HS-5 (cell line): Measurements from ENCODE around the gene PLCG2.

ENCODE experiments used
- DNase-seq: peaks from one replicate; pipeline ENCODE4 v3.0.0-alpha.2; 2012; ENCODE audit warnings: low read depth

Gene PLCG2

DNA sequence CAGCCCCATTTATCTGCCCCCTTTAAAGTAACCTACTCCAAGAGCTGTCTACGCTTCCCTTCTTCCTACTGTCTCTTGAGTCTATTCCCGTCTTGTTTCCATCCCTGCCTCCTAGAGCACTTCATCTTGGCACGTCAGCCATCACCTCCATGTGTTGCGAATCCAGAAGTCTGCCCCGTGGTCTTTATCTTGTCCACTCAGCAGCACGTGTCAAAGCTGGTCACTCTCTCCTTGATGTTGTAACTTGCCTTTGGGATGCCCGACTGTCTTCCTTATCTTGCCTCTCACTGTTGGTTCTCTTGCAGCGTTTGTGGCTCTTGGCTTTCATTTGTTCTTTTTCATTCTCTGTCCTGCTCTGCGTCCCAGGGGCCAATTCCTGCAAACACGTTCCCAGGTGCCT, 99.4 kb downstream of the PLCG2 start:
- no peak for DNase-seq

DNA sequence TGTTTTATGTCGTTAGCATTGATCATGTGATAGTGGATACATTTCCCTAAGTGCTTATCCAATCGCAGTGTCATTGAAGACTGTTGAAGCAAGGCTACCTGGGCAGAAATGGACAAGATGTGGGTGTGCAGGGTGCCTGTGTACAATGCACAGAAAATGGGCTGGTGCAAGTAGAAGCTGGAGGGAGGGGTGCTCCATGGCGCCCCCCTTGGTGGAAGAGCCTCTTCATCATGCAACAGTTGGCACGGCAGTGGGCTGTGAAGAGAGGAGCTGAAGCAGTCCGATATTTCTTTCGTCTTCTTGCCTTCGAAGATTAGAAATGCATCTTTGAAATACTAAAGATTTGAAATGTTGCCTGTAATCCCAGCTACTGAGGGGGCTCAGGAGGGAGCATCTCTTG, 100.5 kb downstream of the PLCG2 start:
- no peak for DNase-seq

DNA sequence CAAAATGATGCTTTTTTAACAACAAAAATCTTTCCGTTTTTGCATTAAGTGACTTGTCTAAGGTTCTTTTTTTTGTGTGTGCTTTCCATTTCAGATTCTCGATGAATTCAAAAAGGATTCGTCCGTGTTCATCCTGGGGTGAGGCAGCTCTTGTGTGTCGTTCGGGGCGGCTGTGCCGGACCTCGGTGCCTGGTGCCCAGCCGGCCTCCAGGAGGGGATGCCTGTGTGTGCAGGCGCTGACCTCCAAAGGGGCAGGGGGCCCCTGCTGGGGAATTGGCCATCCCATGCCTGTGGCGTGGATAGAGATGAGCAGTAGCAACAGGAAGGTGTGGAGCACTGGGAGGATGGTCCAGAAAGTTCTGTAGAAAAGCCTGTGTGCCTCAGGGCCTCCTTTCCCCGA, 101.7 kb downstream of the PLCG2 start:
- no peak for DNase-seq

DNA sequence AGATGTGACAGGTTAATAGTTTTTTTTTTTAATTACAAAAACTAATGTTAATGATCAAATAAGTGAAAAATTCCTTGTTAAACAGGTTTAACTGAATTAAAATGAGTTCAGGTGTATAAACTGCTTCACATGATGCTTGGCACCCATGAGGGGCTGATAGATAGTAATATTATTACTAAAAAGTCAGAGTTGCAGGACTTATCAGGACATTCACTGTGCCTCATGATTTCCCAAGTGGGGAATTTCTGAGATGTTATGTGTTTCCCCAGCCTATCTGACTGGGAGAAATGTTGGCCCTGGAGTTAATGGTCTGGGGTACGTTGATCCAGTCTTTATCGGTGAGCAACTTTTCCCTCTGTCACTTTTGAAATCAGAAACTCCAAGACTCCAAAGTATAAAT, 102.1 kb downstream of the PLCG2 start:
- DNase-seq: no peak

DNA sequence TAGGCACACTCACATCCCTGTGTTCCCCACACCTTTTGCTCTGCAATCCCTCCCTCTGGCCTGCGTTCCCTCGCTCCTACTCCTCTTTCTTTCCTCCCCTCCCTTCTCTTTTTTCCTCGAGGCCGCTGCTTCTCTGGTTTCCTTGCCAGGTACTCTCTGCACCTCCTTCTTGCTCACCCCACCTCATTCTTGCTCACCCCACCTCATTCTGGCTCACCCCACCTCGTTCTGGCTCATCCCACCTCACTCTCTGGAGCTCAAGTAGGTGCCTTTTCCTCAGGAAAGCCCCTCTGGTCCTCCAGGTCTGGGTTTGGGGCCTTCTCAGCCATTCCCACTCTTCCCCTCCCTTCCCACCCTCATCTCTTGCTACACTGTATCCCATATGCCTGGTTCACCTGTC, 103.5 kb downstream of the PLCG2 start:
- no peak for DNase-seq

DNA sequence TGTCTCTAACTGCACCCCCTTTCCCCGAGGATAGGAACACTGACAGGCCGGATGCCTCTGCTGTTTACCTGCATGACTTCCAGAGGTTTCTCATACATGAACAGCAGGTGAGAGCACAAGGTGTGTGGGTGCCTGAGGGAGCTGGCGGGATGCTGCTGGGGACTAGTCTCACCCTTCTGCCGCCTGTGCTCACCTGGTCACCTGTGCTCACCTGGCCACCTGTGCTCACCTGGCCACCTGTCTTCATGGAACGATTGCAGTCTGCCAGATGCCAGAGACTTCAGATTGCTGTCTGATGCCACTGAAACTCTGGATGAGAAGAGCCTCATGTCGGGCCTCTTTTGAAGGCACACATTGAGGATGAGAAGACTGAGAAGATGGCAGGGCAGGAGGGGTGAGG, 104.1 kb downstream of the PLCG2 start:
- DNase-seq: no peak

DNA sequence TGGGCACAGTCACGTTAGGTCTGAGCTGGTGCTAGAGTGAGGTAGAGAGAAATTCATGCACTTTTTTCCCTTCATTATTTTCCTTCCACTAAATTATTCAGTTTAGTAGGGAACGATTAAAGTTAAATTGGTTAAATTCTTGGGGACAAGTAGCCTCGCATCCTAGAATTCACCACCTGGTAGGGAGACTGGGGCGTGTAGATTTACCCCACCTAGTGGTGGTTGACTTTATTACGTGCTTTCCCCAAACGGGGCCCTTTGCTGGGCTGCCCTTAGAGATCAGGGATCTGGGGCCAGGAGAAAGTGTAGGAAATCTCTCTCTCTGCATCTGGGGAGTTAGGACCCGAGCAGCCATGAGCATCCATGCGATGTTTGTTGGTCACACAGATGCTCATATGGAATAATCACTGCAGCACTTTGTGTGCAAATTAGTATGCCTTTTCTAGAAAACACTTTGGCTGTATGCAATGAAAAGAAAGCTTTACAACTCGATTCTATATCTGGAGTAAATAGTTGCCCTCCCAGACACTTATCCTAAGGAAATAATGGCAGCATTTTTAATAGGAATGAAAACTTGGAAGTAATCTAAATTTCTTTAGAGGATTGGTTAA, 107.0 kb downstream of the PLCG2 start:
- DNase-seq: no peak

DNA sequence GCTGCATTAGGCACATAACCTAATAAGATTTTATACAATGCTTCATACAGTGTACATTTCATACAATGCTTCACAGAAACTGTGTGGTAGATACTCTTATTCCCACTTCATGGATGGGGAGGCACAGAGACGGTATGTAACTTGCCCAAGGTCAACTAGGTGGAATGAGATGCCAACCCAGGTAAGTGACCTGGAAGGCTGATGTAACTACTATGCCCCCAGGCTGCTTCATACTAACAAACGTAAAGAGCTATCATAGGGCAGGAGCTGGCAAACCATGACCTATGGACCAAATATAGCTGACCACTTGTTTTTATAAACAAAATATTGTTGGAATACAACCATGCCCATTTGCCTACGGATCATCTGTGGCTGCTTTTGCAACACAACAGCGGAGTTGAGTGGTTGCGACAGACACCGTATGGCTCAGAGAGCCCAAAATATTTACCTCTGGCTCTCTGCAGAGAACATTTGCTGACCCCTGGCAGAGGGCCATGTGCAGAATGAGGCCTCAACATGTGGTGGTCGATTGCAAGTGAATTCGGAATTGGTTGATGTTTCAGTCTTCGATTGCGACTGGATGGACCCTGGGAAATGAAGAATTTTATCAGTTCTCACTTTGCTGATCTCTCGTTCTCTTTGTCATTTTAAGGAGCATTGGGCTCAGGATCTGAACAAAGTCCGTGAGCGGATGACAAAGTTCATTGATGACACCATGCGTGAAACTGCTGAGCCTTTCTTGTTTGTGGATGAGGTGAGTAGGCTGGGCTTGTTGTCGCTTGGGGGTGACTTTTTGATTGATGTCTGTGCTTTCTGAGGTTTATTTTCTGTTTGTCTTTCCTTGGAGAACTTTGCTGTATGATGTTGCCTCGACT, 109.7 kb downstream of the PLCG2 start:
- no peak for DNase-seq

DNA sequence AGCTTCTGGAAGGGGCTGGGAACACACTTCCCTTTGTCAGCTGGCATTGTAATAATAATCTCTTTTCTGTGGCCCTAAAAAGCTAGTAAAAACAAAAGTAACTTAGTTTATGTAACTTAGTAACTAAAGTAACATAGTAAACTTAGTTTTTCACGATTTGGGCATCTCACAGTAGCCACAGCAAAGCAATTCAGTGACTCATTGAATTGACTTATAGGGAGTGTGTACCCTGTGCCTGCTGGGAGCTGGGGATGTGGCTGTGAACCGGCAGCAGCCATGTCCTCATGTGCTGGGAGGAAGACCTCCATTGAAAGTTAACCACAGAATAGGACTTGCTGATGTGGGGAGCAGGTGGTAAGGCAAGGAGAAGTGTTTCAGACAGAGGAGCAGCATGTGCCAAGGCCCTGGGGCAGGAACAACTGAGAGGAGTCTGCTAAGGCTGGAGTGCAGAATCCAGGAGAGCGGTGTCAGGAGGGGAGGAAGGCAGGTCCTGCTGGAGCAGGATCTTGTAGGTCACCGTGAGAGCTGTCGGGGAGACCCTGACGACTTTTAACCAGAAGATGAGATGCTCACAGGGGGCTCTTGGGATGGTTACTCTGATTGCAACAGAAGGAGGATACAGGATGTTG, 112.8 kb downstream of the PLCG2 start:
- no peak for DNase-seq

DNA sequence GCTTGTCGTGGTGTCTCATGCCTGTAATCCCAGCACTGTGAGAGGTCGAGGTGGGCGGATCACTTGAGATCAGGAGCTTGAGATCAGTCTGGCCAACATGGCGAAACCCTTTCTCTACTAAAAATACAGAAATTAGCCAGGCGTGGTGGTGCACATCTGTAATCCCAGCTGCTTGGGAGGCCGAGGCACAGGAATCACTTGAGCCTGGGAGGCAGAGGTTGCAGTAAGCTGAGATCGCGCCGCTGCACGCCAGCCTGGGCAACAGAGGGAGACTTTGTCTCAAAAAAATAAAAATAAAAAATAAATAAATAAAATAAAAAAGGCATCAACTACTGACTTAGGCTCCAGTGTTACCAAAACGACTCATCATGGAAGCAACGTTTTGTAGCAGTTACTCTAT, 115.5 kb downstream of the PLCG2 start:
- DNase-seq: no peak

DNA sequence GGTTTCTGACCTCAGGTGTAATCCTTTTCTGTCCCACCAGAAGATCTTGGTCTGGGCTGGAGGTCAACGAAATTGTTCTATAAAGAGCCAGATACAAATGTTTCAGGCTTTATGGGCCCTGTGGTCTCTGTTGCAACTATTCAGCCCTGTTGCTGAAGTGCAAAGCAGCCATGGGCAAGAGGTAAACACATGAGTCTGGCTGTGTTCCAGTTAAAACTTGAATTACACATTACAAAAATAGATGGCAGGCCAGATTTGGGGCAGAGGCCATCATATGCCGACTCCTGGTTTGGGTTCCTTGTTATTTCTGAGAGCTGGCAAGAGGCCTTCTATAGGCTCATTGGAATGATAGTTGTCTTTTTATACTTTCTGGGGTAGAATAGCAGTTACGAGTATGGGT, 117.8 kb downstream of the PLCG2 start:
- DNase-seq: no peak

DNA sequence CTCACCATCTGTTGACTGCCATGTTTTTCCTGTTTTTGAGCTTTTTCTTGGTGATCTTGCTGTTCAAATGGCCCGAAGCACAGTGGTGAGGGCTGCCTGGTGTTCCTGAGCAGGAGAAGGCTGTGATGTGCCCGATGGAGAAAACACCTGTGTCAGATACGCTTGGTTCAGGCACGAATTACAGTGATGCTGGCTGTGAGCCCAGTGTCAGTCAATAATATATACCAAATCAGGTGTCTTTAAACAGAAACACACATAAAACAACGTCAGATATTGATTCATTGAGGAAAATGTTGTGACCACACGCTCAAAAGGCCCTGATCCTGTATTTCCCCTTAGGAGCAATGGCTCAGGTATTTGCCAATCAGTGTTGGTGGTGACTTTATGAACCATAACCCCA, 120.5 kb downstream of the PLCG2 start:
- no peak for DNase-seq

DNA sequence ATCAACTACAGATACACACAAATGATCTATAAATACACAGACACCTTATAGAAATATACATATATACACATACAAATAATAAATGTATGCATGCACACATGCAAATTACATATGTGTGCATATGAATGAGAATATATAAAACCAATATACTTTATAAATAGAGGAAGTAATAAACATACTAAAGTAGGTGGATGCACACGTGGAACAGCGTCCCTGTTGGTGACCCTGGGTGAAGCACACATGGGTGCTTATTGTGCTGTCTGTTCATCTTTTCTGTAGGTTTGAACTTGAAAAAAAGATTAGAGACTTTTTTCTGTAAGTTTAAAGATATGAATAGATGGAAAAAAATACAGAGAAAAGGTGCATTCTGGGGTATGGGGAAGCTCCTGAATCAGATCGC, 120.9 kb downstream of the PLCG2 start:
- DNase-seq: no peak

DNA sequence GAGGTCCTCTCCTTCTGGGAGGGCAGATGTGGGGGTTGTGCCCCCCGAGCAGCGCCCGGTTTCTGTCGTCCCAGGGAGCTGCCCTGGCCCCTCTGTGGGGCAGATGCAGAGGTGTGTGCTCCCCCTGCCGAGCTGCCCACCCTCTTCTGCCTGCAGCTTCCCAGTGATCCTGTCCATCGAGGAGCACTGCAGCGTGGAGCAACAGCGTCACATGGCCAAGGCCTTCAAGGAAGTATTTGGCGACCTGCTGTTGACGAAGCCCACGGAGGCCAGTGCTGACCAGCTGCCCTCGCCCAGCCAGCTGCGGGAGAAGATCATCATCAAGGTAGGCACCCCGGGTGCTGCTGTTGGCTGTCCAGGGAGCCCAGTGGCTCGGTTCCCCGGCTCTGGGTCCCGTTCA, 121.4 kb downstream of the PLCG2 start:
- no peak for DNase-seq

DNA sequence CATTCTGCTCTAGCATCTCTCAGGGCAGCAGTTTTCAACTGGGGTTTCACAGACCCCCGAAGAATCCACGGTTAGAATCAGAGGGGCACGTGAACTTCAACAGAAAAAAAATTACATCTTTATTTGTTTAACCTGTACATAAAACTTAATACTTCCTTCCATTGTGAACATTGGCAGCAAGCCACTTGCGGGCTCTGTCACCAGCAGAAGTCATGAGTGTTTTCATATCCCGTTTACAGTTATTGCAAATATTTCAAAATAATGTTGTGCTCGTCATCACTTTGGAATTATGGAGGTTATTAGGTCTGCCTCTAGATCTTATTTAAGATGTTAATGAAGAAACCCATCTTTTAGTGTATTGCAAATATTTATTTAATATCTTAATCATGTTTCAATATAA, 122.4 kb downstream of the PLCG2 start:
- DNase-seq: peak; percentile 40

DNA sequence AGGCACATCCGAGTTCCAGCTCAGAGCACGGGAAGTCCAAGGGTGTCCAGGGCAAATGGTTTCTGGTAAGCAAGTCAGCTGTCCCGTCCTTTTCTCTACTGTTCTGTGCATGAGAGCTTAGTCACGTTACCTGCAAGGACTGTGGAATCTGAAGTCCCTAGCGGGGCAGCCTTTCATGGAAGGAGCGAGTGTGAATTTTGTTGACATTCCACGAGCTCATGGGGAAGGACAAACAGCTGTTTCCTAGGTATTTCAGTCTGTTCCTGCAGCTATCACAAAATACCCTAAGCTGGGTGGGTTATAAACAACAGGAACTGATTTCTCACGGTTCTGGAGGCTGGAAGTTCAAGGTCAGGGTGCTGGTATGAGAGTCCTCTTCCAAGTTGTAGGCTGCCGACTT, 122.9 kb downstream of the PLCG2 start:
- DNase-seq: no peak

DNA sequence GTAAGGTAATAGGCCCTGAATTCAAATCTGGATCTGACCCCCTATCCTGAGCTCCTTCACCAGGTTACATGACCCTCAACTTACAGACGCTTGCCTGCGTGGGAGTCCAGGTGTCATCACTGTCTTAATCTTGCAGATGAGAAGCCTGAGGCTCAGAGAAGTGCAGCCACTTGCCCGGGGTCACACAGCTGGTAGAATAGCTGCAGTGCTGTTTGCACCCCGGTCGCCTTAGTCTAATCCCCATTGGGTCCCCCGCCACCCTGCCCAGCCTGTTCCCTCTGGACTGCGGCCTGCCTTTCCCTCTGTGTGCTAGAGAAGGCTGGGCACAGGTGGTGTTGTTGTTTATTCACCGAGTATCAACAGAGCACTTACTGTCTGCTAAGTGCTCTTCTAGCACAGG, 125.2 kb downstream of the PLCG2 start:
- DNase-seq: no peak

DNA sequence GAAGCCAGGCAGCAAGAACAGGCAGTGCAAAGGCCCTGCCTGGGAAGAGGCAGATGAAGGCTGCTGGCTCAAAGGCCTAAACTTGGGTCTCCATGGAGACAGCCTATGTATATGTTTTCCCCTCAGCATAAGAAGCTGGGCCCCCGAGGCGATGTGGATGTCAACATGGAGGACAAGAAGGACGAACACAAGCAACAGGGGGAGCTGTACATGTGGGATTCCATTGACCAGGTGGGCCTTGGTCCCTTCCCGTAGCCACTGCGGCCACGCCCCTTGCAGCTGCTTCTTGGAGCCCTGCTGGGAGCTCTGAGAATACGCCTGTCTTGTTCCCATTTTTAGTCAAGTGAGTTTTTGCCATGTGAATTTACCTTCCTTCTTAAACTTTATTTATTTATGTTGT, 126.2 kb downstream of the PLCG2 start:
- DNase-seq: no peak

DNA sequence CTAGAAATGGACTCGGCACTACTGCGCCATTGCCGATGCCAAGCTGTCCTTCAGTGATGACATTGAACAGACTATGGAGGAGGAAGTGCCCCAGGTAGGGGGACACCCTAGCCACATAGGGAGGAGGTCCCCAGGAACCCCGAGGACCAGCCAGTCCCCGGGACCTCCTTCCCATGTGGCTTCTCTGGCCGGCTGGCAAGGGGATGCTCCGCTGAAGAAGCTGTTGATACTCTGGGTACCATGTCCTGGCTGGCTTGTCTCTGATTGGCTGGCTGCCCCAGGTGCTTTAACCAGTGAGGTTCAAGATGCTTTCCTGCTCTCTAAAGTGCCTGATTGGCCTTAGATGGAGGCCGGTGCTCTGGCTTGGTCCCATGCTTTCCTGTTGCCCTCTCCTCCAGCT, 128.6 kb downstream of the PLCG2 start:
- no peak for DNase-seq

DNA sequence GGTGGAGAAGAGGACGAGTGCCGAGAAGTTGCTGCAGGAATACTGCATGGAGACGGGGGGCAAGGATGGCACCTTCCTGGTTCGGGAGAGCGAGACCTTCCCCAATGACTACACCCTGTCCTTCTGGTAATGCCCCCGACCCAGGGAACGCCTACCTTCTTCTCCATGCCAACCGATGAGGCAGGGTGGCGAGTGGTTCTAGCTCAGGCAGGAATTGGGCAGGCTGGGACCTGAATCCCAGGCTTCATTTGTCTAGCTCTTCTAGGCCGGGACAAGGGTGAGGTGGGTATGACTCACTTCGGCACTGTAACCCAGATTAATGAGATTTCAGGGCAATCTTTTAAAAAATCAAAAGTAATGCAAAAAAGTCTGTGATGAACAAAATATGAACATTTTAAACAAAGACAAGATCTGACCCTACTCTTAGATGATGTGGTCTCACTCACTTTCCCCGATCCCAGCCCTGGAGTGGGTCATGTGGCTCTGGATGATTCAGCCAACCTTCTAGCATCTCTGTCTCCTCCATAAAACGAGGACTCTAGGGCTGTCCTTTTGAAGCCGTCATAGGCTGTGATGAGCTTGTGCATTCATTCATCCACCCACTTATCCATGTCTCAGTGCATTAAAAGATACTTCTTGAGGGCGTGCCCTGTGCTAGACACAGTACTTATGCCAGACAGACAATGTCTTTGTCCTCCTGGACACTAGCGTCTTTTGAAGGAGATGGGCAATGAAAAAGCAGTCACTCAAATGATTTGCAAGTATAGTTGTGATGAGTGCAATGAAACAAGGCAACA, 129.6 kb downstream of the PLCG2 start:
- DNase-seq: no peak

DNA sequence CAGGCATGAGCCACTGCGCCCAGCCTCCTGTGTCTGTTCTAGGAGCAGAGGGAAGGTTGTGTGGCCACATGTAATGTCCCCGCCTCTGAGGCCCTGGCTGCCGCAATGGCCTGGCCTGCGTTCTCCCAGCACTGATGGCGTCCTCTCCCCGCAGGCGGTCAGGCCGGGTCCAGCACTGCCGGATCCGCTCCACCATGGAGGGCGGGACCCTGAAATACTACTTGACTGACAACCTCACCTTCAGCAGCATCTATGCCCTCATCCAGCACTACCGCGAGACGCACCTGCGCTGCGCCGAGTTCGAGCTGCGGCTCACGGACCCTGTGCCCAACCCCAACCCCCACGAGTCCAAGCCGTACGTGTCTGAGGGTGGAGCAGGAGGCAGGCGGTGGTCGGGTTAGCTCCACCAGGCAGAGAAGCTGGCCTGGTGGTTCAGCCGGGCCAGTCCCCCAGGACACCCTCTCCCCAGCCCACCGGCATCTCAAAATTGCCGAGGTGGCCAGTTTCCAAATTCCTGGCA, 131.3 kb downstream of the PLCG2 start:
- no peak for DNase-seq

DNA sequence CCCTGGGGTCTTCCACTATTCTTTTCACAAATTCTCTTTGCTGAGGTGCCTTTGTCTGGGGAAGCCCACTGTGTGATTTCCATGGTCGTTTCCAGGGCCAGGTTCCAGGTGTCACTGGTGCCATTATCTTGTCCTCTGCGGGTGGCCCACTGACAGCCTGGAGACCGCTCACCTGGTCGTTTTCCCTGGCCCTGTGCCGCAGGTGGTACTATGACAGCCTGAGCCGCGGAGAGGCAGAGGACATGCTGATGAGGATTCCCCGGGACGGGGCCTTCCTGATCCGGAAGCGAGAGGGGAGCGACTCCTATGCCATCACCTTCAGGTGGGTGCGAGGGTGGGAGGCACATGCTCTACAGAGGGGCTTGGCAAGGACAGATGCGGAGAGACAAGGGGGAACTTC, 133.3 kb downstream of the PLCG2 start:
- no peak for DNase-seq
